GM23248 (cell line): ENCODE results near the gene NFILZ. TPM values are rescaled to one million over a fixed set of nuclear protein-coding genes. Genes with fewer than 3 reads are reported as not detected.

Experiments used
- DNase-seq: peaks from one replicate; pipeline ENCODE4 v3.0.0-alpha.2; 2015
- H2AFZ ChIP-seq: fragments of 200-600 bp; sonication (generic); 2 replicates; pipeline ENCODE4 v1.6.1; 2016; ENCODE audit warnings: antibody characterized with exemption
- H3F3A ChIP-seq: fragments of 200-600 bp; sonication (generic); 2 replicates; pipeline ENCODE4 v1.6.1; 2016; ENCODE audit warnings: mild to moderate bottlenecking, antibody characterized with exemption, mixed run types; ENCODE audit not compliant: insufficient read depth
- H3K27ac ChIP-seq: fragments of 200-600 bp; sonication (generic); 2 replicates; pipeline ENCODE4 v1.5.1; 2016; ENCODE audit warnings: mild to moderate bottlenecking
- H3K27me3 ChIP-seq: fragments of 200-600 bp; sonication (generic); replicated peaks from 2 replicates; pipeline ENCODE4 v1.6.1; 2016; ENCODE audit warnings: mild to moderate bottlenecking; ENCODE audit not compliant: insufficient read depth
- H3K36me3 ChIP-seq: fragments of 200-600 bp; sonication (generic); 2 replicates; pipeline ENCODE4 v1.6.1; 2016; ENCODE audit warnings: low read depth, mild to moderate bottlenecking
- H3K4me1 ChIP-seq: fragments of 200-600 bp; sonication (generic); 2 replicates; pipeline ENCODE4 v1.6.1; 2016; ENCODE audit warnings: mild to moderate bottlenecking; ENCODE audit not compliant: insufficient read depth
- H3K4me2 ChIP-seq: fragments of 200-600 bp; sonication (generic); one replicate; pipeline ENCODE4 v1.6.1; 2016; ENCODE audit warnings: mild to moderate bottlenecking; ENCODE audit not compliant: unreplicated experiment
- H3K4me3 ChIP-seq: fragments of 200-600 bp; sonication (generic); 2 replicates; pipeline ENCODE4 v1.5.1; 2016; ENCODE audit warnings: mild to moderate bottlenecking
- H3K79me2 ChIP-seq: fragments of 200-600 bp; sonication (generic); 2 replicates; pipeline ENCODE4 v1.6.1; 2016; ENCODE audit warnings: mild to moderate bottlenecking; ENCODE audit not compliant: insufficient read depth
- H3K9ac ChIP-seq: fragments of 200-600 bp; sonication (generic); 2 replicates; pipeline ENCODE4 v1.6.1; 2016; ENCODE audit warnings: mild to moderate bottlenecking
- H3K9me2 ChIP-seq: fragments of 200-600 bp; sonication (generic); 2 replicates; pipeline ENCODE4 v1.6.1; 2016; ENCODE audit warnings: mixed run types, mild to moderate bottlenecking, moderate library complexity; ENCODE audit not compliant: insufficient read depth
- H3K9me3 ChIP-seq: fragments of 200-600 bp; sonication (generic); one replicate; pipeline ENCODE4 v1.6.1; 2017; ENCODE audit warnings: low read depth
- H4K20me1 ChIP-seq: fragments of 200-600 bp; sonication (generic); 2 replicates; pipeline ENCODE4 v1.6.0; 2016; ENCODE audit not compliant: insufficient read depth
- EZH2 ChIP-seq: fragments of 200-600 bp; sonication (generic); IDR thresholded peaks from 2 replicates; pipeline ENCODE4 v1.6.1; 2018; ENCODE audit warnings: antibody characterized with exemption, mild to moderate bottlenecking; ENCODE audit not compliant: insufficient read depth, poor library complexity, severe bottlenecking
- EZH2phosphoT487 ChIP-seq: fragments of 200-600 bp; sonication (generic); IDR thresholded peaks from 2 replicates; pipeline ENCODE4 v1.6.1; 2018; ENCODE audit warnings: antibody characterized with exemption, moderate library complexity, mild to moderate bottlenecking, low read depth; ENCODE audit not compliant: insufficient read depth
- WGBS, 2 experiments: methylation state at CpG; one replicate each; pipeline ENCODE4 v1.1.6; 2015 to 2017; ENCODE audit warnings: low lambda C conversion rate in 2 of 2, low coverage in 1 of 2; ENCODE audit errors: missing lambda C conversion rate in 2 of 2; 5-methylcytosine and 5-hydroxymethylcytosine counted together
- in situ Hi-C: fragments of 300-500 bp; cut with MboI; formaldehyde crosslinking; loops from 2 replicates; pipeline ENCODE4 v1.15.0; 2020
- polyA plus RNA-seq: library from polyadenylated mRNA; unstranded; fragments of >200 nt; fragmentation: Nextera tagmentation; extraction: Ambion mirVana; gene quantifications from 2 replicates; pipeline ENCODE4 v1.2.1, GENCODE V29; 2016
- total RNA-seq: library from RNA; depleted of rRNA; stranded (reverse); fragments of >200 nt; shearing (Covaris generic); gene quantifications from 2 replicates; pipeline ENCODE4 v1.2.3, GENCODE V29; 2014; rRNA removed

NFILZ gene
- total and polyA plus RNA-seq, 2 experiments from 2014 or later = not detected

DNA sequence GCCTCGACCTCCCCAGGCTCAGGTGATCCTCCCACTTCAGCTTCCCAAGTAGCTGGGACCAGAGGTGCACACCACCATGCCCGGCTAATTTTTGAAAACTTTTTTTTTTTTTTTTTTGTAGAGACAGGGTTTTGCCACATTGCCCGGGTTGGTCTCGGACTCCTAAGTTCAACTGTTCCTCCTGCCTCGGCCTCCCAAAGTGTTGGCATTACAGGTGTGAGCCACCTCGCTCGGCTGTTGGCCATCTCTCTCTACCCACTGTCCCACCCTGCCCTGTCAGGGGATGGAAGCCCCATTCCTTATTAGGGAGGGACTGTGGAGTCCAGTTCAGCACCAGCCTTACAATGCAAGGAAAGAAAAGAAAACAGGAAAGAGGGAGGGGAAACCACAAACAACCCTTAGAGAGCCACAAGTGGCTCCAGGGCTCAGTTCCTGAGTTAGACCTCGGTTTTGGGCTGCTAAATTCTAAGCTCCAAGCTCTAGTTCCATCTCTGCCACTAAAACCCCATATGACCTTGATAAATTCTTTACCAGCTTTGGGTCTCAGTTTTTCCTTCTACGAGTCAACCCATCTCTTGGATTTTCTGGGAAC lies 36.5 kb downstream of the NFILZ start:
- Histone ChIP-seq H3K36me3 (no peaks in the 10 kb centered on the region), H2AFZ (no peak overlapping the region), H3K4me2 (no peak overlapping the region), H3K27ac (no peak overlapping the region), H3K9me2 (no peaks in the 10 kb centered on the region), H3K79me2 (no peaks in the 10 kb centered on the region), H3K4me1 (no peaks in the 10 kb centered on the region), H3F3A (no peaks in the 10 kb centered on the region), H3K9ac (no peak overlapping the region), H3K4me3 (no peak overlapping the region), H3K27me3 (no peaks in the 10 kb centered on the region), H4K20me1 (no peaks in the 10 kb centered on the region), H3K9me3 (no peaks in the 10 kb centered on the region)
- TF ChIP-seq EZH2 = no peak
- no peak for TF ChIP-seq EZH2phosphoT487
- in situ Hi-C loops = no loop called here
- DNase-seq = no peak
- 29 to 31% methylated on average over 9 of the region's 9 CpGs for WGBS, 2 experiments

DNA sequence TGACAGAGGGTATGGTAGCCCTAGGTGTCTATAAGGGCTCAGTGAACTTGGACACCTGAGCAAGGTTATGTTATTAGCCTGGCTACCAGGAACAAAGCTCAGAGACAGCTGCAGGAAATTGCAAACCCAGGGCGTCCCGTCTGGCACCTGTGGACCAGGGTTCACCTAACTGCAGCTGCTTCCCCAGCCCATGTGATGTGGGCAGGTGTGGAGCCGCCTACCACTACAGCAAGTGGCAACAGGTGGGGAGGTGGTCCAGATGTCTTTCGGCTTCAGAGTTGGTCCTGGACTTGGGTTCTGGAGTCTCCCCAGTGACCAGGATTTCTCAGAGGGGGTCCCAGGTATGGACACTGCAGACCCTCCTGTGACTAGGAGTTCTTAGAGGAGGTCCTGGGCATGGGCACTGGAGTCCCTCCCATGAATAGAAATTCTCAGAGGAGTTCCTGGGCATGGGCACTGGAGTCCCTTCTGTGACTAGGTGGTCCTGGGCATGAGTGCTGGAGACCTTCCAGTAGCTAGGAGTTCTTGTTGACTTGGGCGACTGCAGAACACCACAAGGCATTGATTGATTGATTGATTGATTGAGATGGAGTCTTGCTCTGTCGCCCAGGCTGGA lies 43.0 kb downstream of the NFILZ start:
- Histone ChIP-seq H3K36me3 (no peaks in the 10 kb centered on the region), H2AFZ (no peak overlapping the region), H3K79me2 (no peaks in the 10 kb centered on the region), H3K9ac (no peak overlapping the region), H3K9me3 (no peaks in the 10 kb centered on the region), H3K4me2 (no peak overlapping the region), H3K27ac (no peak overlapping the region), H4K20me1 (no peaks in the 10 kb centered on the region), H3K9me2 (no peaks in the 10 kb centered on the region), H3K4me3 (no peak overlapping the region), H3K27me3 (no peaks in the 10 kb centered on the region), H3F3A (no peaks in the 10 kb centered on the region), H3K4me1 (no peaks in the 10 kb centered on the region)
- 31 to 37% methylated on average over 6 of the region's 6 CpGs for WGBS, 2 experiments
- TF ChIP-seq EZH2phosphoT487 (no peak), EZH2 (no peak)
- in situ Hi-C loops = no loop called here
- DNase-seq = no peak

DNA sequence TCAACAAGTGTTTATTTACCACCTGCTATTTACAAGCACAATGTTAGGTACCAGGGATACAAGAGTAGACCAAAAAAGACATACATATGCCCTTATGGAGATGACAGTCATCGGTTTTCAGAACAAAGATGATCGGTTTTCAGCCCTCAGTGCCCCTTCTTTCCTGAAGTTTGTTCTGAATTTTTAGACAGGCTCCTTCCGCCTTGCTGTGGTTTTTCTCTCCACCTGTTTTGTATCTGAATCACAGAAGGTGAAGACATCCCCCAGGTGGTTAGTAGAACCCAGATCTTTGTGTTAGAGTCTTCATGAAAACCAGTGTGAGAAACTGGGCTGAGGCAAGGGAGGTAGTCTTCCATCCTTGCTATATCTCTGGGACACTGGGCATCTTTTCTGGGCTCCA lies 44.6 kb downstream of the NFILZ start:
- H3K27me3 ChIP-seq = no peaks in the 10 kb centered on the region
- no peaks in the 10 kb centered on the region for H3K9me3 ChIP-seq
- H3K4me3 ChIP-seq = no peak overlapping the region
- in situ Hi-C loops = no loop called here
- 14 to 20% methylated on average over 3 of the region's 3 CpGs for WGBS, 2 experiments
- no peak overlapping the region for H3K9ac ChIP-seq
- no peaks in the 10 kb centered on the region for H3K79me2 ChIP-seq
- no peaks in the 10 kb centered on the region for H3K36me3 ChIP-seq
- H3K27ac ChIP-seq = no peak overlapping the region
- no peak overlapping the region for H2AFZ ChIP-seq
- no peaks in the 10 kb centered on the region for H3K9me2 ChIP-seq
- TF ChIP-seq EZH2phosphoT487 (no peak), EZH2 (no peak)
- DNase-seq = no peak
- H3F3A ChIP-seq = no peaks in the 10 kb centered on the region
- H3K4me1 ChIP-seq = no peaks in the 10 kb centered on the region
- no peak overlapping the region for H3K4me2 ChIP-seq
- H4K20me1 ChIP-seq = no peaks in the 10 kb centered on the region

DNA sequence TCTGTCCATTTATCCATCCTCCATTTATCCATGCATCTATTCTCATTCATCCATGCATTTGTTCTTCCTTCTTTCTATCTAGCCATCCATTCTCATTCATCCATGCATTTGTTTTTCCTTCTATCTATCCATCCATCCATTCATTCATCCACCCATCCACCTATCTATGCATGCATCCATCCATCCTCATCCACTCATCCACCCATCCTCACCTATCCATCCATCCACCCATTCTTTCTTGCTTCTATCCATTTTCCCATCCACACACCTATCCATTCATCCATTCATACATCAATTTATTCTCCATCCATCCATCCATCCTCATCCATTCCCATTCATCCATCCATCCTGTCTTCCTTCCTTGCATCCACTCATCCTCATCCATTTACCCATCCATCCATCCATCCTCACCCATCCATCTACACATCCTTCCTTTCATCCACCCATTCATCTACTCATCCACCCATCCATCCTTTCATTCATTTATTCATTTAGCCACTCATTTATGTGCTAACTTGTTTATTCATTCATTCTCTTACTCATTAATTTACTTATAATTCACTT lies 47.9 kb downstream of the NFILZ start:
- Histone ChIP-seq H3K4me2 (no peak overlapping the region), H3F3A (no peaks in the 10 kb centered on the region), H4K20me1 (no peaks in the 10 kb centered on the region), H3K4me1 (no peaks in the 10 kb centered on the region), H3K79me2 (no peaks in the 10 kb centered on the region), H3K9me3 (no peaks in the 10 kb centered on the region), H3K36me3 (no peaks in the 10 kb centered on the region), H3K4me3 (no peak overlapping the region), H3K9ac (no peak overlapping the region), H3K27ac (no peak overlapping the region), H3K9me2 (no peaks in the 10 kb centered on the region), H2AFZ (no peak overlapping the region), H3K27me3 (no peaks in the 10 kb centered on the region)
- TF ChIP-seq EZH2phosphoT487 = no peak
- no peak for TF ChIP-seq EZH2
- in situ Hi-C loops = no loop called here
- no peak for DNase-seq

Other genes starting within 250 kb of the NFILZ start
- gene RAB11B, start 240.3 kb upstream of the NFILZ start, total RNA-seq = 10.4 and 13.3 TPM in 2 replicates
- 84.9 and 85.9 TPM in 2 replicates for gene RAB11B, start 240.3 kb upstream of the NFILZ start, polyA plus RNA-seq
- gene MARCHF2, start 217.3 kb upstream of the NFILZ start, total RNA-seq = 64.2 and 87.4 TPM in 2 replicates
- gene MARCHF2, start 217.3 kb upstream of the NFILZ start, polyA plus RNA-seq = 33.1 and 33.4 TPM in 2 replicates
- gene HNRNPM, start 185.7 kb upstream of the NFILZ start, total RNA-seq = 69.4 and 71.0 TPM in 2 replicates
- 116 and 117 TPM in 2 replicates for gene HNRNPM, start 185.7 kb upstream of the NFILZ start, polyA plus RNA-seq
- not detected in 2 replicates for gene PRAM1, start 128.0 kb upstream of the NFILZ start, total RNA-seq
- not detected in 2 replicates for gene PRAM1, start 128.0 kb upstream of the NFILZ start, polyA plus RNA-seq
- gene ZNF414, start 116.5 kb upstream of the NFILZ start, total RNA-seq = 1.8 and 2.0 TPM in 2 replicates
- gene ZNF414, start 116.5 kb upstream of the NFILZ start, polyA plus RNA-seq = 13.0 and 13.8 TPM in 2 replicates
- 0.54 and 9.0 TPM in 2 replicates for gene MYO1F, start 53.2 kb upstream of the NFILZ start, total RNA-seq
- gene MYO1F, start 53.2 kb upstream of the NFILZ start, polyA plus RNA-seq = 1.1 and 1.6 TPM in 2 replicates
- gene ADAMTS10, start 19.9 kb upstream of the NFILZ start, total RNA-seq = 12.2 and 12.9 TPM in 2 replicates
- 3.5 and 4.3 TPM in 2 replicates for gene ADAMTS10, start 19.9 kb upstream of the NFILZ start, polyA plus RNA-seq
- not detected in 2 replicates for gene ACTL9, start 68.2 kb downstream of the NFILZ start, total RNA-seq
- not detected in 2 replicates for gene ACTL9, start 68.2 kb downstream of the NFILZ start, polyA plus RNA-seq
- gene OR2Z1, start 91.0 kb downstream of the NFILZ start, total RNA-seq = not detected in 2 replicates
- not detected in 2 replicates for gene OR2Z1, start 91.0 kb downstream of the NFILZ start, polyA plus RNA-seq
- gene ZNF558, start 201.7 kb downstream of the NFILZ start, total RNA-seq = 20.9 and 21.6 TPM in 2 replicates
- 13.3 and 13.6 TPM in 2 replicates for gene ZNF558, start 201.7 kb downstream of the NFILZ start, polyA plus RNA-seq
- gene MBD3L1, start 201.7 kb downstream of the NFILZ start, total RNA-seq = not detected in 2 replicates
- not detected in 2 replicates for gene MBD3L1, start 201.7 kb downstream of the NFILZ start, polyA plus RNA-seq